Calu3 (cell line): ENCODE data around the gene NCOR1. TPM values are rescaled to one million over a fixed set of nuclear protein-coding genes. Genes with fewer than 3 reads are reported as not detected.

Source experiments
- BruUV-seq: library from RNA; stranded (reverse); fragments of 400-500 nt; replicated peaks from 2 replicates; lab custom pipeline; 2021; lab: Mats Ljungman, UMichigan
- CTCF ChIA-PET: fragments of 300-600 bp; sonication (Branson Sonifier 250); formaldehyde crosslinking; loops from one replicate; lab custom pipeline; 2022; ENCODE audit warnings: antibody characterized with exemption; lab: Charles Lee
- DNase-seq: peaks from one replicate; pipeline ENCODE4 v3.0.0; 2022
- H3K27ac Mint-ChIP-seq: one replicate; pipeline ENCODE4 v1.8.0; 2022; ENCODE audit warnings: mixed read lengths; ENCODE audit not compliant: unreplicated experiment
- H3K27me3 Mint-ChIP-seq: one replicate; pipeline ENCODE4 v1.8.0; 2022; ENCODE audit warnings: mixed read lengths; ENCODE audit not compliant: unreplicated experiment
- H3K36me3 Mint-ChIP-seq: one replicate; pipeline ENCODE4 v1.8.0; 2022; ENCODE audit warnings: mild to moderate bottlenecking, moderate library complexity, mixed read lengths; ENCODE audit not compliant: insufficient read depth, unreplicated experiment
- H3K4me1 Mint-ChIP-seq: one replicate; pipeline ENCODE4 v1.8.0; 2022; ENCODE audit warnings: mild to moderate bottlenecking, low read depth, mixed read lengths; ENCODE audit not compliant: unreplicated experiment
- H3K4me3 Mint-ChIP-seq: one replicate; pipeline ENCODE4 v1.8.0; 2022; ENCODE audit warnings: mild to moderate bottlenecking, low read depth, moderate library complexity, mixed read lengths; ENCODE audit not compliant: unreplicated experiment
- H3K9me3 Mint-ChIP-seq: one replicate; pipeline ENCODE4 v1.8.0; 2022; ENCODE audit warnings: low read depth, mixed read lengths; ENCODE audit not compliant: unreplicated experiment
- CTCF ChIP-seq: fragments of 200-600 bp; IDR thresholded peaks from one replicate; pipeline ENCODE4 v1.8.0; 2022; ENCODE audit warnings: antibody characterized with exemption; ENCODE audit not compliant: unreplicated experiment
- intact Hi-C: fragments of 100-400 bp; cut with micrococcal nuclease; formaldehyde crosslinking; loops from one replicate; pipeline ENCODE4 v1.10.0; 2022; ENCODE audit not compliant: unreplicated experiment
- total RNA-seq: library from RNA; stranded (reverse); gene quantifications from 2 replicates; pipeline ENCODE4 v1.2.3, GENCODE V29; 2022

Gene NCOR1
- total RNA-seq, 1 experiment from 2014 or later: 84.0 TPM

GRCh38 chr17:16052486-16052885 lies 162.8 kb downstream of the NCOR1 start:
- Mint-ChIP-seq H3K27ac (no peak overlapping the region), H3K36me3 (peaks cover 43% of the 10 kb centered on the region), H3K4me1 (peaks cover 10% of the 10 kb centered on the region), H3K4me3 (no peak overlapping the region), H3K9me3 (no peaks in the 10 kb centered on the region), H3K27me3 (no peaks in the 10 kb centered on the region)
- TF ChIP-seq CTCF: no peak
- CTCF ChIA-PET: no interaction called here
- no TSS peak for BruUV-seq
- no peak for DNase-seq
- intact Hi-C loops: no loop called here

GRCh38 chr17:16050844-16051243 lies 164.5 kb downstream of the NCOR1 start:
- Mint-ChIP-seq H3K36me3 (peaks cover 42% of the 10 kb centered on the region), H3K4me1 (peaks cover 10% of the 10 kb centered on the region), H3K9me3 (no peaks in the 10 kb centered on the region), H3K27ac (no peak overlapping the region), H3K27me3 (no peaks in the 10 kb centered on the region), H3K4me3 (no peak overlapping the region)
- BruUV-seq: no TSS peak
- CTCF ChIA-PET: interaction anchor here (0.6 kb wide), 1 partner anchor 58 kb away, joined by 3 read pairs; no protein-coding TSS in a partner anchor
- no peak for TF ChIP-seq CTCF
- intact Hi-C loops: no loop called here
- DNase-seq: no peak

GRCh38 chr17:16048811-16049449 lies 166.4 kb downstream of the NCOR1 start:
- peaks cover 45% of the 10 kb centered on the region for H3K36me3 Mint-ChIP-seq
- H3K9me3 Mint-ChIP-seq: no peaks in the 10 kb centered on the region
- no TSS peak for BruUV-seq
- TF ChIP-seq CTCF: no peak
- no peaks in the 10 kb centered on the region for H3K27me3 Mint-ChIP-seq
- H3K27ac Mint-ChIP-seq: no peak overlapping the region
- DNase-seq: no peak
- H3K4me1 Mint-ChIP-seq: peaks cover 10% of the 10 kb centered on the region
- CTCF ChIA-PET: no interaction called here
- intact Hi-C loops: no loop called here
- H3K4me3 Mint-ChIP-seq: no peak overlapping the region

DNA sequence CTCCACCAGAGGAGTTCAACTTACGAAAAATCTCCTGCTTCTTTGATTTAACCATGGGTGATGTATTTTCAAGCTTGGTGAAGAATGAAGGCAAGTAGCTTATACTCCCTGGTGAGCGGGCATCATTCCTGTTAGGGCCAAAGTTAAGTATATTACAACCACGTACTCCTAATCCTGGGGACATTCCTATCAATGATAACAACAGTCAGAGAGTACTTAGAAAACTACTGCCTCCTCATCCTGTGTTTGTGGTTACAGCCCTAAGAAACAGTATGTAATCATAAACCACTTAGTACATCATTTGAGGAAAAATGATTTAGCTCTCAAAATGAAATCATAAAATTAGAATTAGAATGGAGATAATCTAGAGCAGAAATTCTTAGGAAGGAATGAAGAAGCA lies 168.4 kb downstream of the NCOR1 start:
- Mint-ChIP-seq H3K4me1 (peaks cover 10% of the 10 kb centered on the region), H3K27ac (no peak overlapping the region), H3K27me3 (no peaks in the 10 kb centered on the region), H3K4me3 (no peak overlapping the region), H3K36me3 (peaks cover 30% of the 10 kb centered on the region), H3K9me3 (no peaks in the 10 kb centered on the region)
- intact Hi-C loops: no loop called here
- BruUV-seq: no TSS peak
- CTCF ChIA-PET: interaction anchor here (0.5 kb wide), 1 partner anchor 273 kb away, joined by 4 read pairs; no protein-coding TSS in a partner anchor
- no peak for DNase-seq
- no peak for TF ChIP-seq CTCF
